COLO829 (cell line): ENCODE data around the gene AMHR2.
A peak's percentile ranks its signal among the peaks of the same experiment; 100 is the strongest.
"Not testable (repeated sequence)": the region's sequence is repeated elsewhere in the genome, so short reads cannot be mapped to it uniquely, and the experiment has no call there.

Source experiments
- DNase-seq: peaks from one replicate; pipeline ENCODE4 v3.0.0; 2012; ENCODE audit warnings: low spot score

AMHR2 gene

DNA sequence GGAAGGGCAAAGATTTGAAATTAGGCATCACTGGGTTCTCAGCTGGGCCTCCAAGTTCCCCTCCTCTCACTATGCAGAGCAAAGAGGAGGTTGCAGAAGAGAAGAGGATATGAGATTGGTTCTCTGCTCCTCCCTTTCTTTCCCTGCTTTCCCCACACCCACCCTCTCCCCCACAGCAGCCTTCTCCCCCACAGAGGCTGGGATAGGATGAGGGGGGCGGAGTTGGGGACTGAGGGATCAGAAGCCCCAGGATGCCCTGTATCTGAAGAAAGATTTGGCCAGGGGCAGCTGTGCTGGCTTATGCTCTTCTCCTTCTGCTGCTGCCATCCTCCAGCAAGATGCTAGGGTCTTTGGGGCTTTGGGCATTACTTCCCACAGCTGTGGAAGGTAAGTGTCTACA lies at the start of gene AMHR2:
TSS of gene AMHR2 (plus strand) at position 259 of the 400 bp plus-strand sequence. CDS start at position 339, 80 bp downstream.
- no peak for DNase-seq

DNA sequence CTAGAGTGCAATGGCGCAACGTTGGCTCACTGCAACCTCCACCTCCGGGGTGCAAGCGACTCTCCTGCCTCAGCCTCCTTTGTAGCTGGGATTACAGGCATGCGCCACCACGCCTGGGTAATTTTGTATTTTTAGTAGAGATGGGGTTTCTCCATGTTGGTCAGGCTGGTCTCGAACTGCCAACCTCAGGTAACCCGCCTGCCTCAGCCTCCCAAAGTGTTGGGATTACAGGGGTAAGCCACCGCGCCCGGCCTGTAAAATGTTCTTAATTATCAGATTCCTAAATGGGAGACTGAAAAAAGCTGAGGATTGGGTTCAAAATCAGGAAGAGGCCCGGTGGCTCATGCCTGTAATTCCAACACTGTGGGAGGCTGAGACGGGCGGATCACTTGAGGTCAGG lies 49.4 kb upstream of the AMHR2 start:
- not testable (repeated sequence) for DNase-seq

DNA sequence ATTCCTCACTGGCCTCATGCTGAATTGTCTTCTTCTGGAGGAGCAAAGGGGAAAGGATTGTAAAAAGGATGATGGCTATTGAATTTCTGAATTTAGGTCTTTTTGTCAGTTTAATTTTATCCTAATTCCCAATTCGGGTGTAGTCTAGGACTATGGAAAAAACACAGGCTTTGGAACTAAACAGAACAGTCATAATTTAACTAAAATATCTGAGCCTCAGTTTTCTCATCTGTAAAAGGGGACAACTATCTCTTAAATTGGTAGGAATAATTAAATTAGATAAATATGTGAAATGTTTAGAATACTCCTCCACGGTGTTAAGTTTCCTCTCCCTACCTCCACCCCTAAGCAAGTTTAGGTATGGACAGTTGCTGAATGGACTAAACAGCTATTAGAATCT lies 46.9 kb upstream of the AMHR2 start:
- DNase-seq, result no peak

DNA sequence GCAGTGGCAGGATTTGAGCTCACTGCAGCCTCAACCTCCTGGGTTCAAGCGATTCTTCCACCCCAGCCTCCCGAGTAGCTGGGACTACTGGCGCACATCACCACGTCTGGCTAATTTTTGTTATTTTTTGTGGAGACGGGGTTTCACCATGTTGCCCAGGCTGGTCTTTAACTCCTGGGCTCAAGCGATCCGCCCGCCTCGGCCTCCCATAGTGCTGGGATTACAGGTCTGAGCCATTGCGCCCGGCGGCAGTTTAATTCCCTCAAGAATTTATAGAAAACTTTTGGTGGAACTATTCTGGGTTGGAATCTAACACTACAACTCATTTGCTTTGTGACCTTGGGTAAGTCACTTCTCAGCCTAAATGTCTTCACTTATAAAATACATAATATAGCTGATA lies 45.4 kb upstream of the AMHR2 start:
- no peak for DNase-seq

DNA sequence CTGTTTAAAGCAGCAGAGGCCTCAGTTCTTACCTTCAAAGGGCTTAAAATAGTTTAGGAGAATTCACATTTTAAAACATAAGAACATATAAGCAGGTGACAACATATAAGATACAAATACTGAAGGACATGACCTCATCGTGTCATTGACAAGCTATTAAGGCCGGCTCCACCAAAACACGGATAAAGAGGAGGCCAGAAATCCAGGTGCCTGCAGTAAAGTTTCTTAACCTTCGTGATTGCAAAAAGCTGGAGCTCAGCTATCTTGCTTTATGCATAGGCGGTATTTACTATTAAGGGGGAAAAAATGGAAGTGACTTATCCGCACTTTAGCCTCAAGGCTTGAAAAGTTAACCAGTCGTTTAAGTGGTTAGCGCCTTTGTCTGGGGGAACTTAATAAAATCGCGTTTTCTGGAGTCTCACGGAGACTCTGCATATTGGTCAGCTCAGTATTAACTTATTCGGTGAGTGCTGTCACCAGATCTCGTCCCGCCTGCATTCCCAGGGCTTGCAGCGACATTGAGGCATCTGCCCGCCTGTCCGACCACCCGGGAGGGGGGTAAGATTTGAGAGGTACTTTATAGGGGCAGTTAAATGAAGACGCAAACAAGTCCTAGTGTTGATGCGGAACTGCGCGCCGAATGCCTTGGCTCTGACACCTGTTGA lies 44.8 kb upstream of the AMHR2 start:
- DNase-seq, result peak; percentile 14

DNA sequence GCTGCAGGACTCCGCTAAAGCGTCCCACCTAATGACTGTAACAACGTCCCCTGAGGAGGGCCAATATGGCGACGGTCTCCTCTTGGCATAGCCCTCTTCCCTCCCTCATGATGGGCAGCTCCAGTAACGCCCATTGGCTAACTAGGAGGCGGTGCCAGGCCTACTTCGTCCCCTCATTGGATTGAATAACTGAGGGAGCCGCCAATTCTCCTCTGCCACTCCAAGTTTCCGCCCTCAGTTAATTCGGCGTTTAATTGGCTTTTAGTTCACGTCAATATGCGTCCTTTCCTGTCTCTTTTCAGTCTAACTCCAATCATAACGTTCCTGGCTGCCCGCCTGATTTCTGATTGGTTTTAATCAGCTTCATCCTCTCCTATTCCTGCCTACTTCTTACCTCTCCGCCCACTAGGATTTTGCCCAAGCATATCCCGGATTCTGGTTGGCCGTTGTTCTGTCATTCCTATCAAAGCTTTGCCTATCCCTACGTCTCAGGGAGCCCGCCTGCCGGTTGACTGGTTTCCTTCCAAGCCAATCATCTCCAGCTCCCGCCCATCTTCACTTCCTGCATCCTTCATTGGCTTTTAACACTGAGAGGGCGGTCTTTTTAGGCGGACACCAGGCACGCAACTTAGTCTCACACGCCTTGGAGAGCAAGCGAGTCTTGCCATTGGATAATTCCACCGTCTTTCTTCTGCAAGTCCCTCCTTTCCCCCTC lies 44.1 kb upstream of the AMHR2 start:
- peak; percentile 97 for DNase-seq

DNA sequence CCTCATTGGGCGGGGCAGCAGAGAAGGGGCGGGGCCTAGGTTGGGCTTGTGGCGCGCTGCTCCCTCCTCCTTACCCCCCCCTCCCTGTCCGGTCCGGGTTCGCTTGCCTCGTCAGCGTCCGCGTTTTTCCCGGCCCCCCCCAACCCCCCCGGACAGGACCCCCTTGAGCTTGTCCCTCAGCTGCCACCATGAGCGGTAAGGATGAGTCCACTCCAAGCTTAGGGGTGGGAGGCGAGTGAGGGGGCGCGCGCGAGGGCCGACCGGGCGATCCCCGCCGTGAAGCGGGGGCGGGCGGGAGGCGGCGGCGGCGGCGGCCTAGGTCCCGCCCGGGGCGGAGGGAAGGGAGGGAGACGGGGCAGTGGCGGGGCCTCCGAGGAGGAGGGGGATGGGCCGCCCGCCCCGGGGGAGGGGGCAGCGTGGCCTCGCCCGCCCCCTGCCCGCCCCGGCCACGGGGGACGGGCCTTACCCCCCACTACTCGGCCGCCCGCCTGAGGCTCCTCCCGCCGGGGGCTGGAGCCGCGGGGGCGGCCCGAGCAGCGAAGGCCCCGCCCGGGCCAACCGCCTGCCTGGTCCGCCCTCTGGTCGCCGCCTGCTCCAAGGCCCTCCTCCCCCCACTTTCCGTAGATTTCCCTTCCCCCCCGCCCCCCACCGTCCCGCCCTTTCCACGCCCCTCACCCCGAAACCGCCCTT lies 43.4 kb upstream of the AMHR2 start, which contains the start of gene SP1:
TSS of gene SP1 (plus strand) at position 73 of the 690 bp plus-strand sequence. CDS start at position 189, 116 bp downstream.
- peak; percentile 67 for DNase-seq

DNA sequence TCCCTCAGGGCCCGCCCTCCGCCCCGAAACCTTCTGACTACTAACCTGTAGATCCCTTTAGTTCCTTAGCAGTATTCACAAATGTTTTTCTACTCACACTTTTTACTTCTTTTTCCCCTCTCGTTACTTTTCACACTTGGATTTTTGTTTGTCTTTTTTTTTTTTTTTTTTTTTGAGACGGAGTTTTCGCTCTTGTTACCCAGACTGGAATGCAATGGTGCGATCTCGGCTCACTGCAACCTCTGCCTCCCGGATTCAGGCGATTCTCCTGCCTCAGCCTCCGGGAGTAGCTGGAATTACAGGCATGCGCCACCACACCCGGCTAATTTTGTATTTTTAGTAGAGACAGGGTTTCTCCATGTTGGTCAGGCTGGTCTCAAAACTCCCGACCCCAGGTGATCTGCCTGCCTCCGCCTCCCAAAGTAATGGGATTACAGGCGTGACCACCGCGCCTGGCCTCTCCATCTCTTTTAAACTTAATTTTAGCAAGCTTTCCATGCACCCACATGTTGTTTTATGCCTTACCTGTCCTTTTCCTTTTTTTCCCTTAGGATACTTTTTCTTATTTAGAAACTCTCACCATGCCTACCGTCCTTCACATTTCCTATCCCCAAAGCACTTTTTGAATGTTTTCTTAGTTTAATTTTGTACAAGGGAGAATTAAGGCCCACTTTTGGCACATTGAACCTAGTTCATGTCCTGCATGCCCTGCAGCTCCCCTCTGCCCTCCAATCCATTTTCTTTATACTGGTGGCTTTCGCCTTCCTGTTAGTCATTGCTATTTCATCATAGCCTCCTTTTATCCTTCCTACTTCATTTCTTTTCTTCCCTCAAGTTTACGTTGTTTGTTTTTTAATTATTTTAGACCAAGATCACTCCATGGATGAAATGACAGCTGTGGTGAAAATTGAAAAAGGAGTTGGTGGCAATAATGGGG lies 42.6 kb upstream of the AMHR2 start:
- no peak for DNase-seq

DNA sequence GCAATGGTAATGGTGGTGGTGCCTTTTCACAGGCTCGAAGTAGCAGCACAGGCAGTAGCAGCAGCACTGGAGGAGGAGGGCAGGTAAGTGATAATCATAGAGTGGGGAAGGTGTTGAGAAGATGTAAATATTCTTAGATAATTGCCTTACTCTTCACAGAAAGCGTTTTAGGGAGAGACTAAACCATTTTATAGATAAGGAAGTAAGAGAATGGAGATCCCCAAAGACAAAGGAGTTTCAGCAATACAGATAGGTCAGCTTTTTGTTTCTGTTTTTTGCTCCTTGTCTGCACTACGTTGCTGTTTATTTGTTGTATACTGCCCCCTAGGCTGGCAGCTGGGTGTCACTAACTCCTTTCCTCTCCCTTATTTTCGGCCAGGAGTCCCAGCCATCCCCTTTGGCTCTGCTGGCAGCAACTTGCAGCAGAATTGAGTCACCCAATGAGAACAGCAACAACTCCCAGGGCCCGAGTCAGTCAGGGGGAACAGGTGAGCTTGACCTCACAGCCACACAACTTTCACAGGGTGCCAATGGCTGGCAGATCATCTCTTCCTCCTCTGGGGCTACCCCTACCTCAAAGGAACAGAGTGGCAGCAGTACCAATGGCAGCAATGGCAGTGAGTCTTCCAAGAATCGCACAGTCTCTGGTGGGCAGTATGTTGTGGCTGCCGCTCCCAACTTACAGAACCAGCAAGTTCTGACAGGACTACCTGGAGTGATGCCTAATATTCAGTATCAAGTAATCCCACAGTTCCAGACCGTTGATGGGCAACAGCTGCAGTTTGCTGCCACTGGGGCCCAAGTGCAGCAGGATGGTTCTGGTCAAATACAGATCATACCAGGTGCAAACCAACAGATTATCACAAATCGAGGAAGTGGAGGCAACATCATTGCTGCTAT lies 41.7 kb upstream of the AMHR2 start:
- no peak for DNase-seq

DNA sequence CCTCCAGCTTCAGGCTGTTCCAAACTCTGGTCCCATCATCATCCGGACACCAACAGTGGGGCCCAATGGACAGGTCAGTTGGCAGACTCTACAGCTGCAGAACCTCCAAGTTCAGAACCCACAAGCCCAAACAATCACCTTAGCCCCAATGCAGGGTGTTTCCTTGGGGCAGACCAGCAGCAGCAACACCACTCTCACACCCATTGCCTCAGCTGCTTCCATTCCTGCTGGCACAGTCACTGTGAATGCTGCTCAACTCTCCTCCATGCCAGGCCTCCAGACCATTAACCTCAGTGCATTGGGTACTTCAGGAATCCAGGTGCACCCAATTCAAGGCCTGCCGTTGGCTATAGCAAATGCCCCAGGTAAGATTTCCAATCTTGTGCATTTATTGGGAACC lies 40.4 kb upstream of the AMHR2 start:
- no peak for DNase-seq

DNA sequence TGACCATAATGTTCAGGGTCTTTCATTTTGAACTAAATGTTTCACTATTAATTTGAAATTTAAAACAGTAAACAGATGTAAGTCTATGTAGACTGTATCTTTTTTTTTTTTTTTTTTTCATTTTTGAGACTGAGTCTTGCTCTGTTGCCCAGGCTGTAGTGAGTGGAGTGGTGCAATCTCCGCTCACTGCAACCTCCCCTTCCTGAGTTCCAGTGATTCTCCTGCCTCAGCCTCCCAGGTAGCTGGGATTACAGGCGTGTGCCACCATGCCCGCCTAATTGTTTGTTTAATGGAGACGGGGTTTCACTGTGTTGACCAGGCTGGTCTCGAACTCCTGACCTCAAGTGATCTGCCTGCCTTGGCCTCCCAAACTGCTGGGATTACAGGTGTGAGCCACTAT lies 37.3 kb upstream of the AMHR2 start:
- DNase-seq, result not testable (repeated sequence)

DNA sequence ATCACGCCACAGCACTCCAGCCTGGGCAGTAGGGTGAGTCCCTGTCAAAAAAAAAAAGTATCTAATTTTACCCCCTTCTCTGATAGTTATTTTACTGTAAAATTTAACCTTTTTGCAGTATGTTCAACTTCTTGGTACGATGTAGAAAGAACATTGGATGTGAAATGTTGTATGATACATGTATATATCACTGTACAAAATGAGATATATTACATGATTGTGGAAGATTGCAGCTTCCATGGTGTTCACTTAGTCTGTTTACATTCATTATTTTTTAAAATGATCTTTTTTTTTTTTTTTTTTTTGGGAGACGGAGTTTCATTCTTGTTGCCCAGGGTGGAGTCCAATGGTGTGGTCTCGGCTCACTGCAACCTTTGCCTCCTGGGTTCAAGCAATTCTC lies 34.7 kb upstream of the AMHR2 start:
- DNase-seq, result no peak

DNA sequence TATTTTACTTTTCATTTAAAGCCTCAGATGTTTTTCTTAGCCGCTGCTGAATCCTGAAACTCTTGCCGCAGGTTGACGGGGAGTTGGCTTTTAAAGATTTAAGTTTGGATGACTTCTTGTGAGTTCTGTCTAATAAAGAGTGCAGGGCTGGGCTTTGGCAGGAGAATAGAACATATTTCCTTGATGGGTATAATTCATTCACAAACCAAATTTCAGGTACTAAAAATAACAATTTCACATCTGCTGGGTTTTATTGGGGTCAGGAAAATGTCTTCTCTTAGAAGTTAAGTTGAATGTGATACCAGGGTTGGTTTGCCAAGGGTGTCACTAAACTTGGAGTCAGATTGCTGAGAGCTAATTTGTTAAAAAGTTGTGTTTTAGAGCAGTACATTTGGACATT lies 34.0 kb upstream of the AMHR2 start:
- no peak for DNase-seq

DNA sequence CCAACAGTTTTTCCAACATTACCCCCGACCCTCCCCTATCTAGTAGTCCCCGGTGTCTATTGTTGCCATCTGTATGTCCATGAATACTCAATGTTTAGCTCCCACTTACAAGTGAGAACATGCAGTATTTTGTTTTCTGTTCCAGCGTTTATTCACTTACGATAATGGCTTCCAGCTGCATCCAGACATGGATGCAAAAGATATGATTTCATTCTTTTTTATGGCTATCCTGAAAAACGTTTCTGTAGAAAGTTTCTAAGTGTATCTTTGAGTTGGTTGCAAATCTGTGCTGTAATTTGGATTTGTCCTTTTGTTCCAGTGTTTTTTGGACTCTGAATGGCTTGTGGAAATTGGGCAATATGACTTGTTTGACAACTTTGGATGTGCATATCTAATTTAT lies 31.9 kb upstream of the AMHR2 start:
- DNase-seq, result no peak

DNA sequence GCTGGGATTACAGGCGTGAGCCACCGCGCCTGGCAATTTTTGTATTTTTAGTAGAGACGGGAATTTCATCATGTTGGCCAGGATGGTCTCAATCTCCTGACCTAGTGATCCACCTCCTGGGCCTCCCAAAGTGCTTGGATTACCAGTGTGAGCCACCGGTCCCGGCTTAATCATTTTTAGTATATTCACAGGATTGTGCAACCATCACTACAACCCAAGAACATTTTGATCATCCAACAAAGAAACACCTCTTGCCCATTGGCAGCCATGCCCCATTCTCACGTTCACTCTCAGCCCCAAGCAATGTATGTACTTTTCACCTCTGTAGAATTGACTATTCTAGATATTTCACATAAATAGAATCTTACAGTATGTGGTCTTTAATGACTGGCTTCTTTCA lies 23.8 kb upstream of the AMHR2 start:
- DNase-seq, result no peak

DNA sequence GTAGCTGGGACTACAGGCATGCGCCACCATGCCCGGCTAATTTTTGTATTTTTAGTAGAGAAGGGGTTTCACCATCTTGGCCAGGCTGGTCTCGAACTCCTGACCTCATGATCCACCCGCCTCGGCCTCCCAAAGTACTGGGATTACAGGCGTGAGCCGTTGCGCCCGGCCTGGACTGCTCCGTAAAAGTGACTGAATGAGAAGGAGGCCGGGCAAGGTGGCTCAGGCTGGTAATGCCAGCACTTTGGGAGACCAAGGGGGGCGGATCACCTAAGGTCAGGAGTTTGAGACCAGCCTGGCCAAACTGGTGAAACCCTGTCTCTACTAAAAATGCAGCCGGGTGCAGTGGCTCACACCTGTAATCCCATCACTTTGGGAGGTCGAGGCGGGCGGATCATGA lies 21.3 kb upstream of the AMHR2 start:
- DNase-seq, result not testable (repeated sequence)

DNA sequence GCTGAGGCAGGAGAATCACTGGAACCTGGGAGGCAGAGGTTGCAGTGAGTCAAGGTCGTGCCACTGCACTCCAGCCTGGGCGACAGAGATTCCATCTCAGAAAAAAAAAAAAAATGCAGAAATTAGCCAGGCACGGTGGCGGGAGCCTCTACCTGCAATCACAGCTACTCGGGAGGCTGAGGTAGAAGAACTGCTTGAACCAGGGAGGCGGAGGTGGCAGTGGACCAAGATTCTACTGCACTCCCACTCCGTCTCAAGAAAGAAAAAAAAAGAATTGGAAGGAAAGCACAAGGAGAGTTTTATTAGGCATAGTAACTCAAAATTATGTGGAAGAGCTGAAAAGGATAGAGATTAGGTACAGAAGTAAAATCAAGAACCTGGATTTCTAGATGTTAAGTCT lies 20.8 kb upstream of the AMHR2 start:
- no peak for DNase-seq

DNA sequence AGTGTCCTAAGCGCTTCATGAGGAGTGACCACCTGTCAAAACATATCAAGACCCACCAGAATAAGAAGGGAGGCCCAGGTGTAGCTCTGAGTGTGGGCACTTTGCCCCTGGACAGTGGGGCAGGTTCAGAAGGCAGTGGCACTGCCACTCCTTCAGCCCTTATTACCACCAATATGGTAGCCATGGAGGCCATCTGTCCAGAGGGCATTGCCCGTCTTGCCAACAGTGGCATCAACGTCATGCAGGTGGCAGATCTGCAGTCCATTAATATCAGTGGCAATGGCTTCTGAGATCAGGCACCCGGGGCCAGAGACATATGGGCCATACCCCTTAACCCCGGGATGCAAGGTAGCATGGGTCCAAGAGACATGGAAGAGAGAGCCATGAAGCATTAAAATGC lies 12.7 kb upstream of the AMHR2 start:
- DNase-seq, result no peak

DNA sequence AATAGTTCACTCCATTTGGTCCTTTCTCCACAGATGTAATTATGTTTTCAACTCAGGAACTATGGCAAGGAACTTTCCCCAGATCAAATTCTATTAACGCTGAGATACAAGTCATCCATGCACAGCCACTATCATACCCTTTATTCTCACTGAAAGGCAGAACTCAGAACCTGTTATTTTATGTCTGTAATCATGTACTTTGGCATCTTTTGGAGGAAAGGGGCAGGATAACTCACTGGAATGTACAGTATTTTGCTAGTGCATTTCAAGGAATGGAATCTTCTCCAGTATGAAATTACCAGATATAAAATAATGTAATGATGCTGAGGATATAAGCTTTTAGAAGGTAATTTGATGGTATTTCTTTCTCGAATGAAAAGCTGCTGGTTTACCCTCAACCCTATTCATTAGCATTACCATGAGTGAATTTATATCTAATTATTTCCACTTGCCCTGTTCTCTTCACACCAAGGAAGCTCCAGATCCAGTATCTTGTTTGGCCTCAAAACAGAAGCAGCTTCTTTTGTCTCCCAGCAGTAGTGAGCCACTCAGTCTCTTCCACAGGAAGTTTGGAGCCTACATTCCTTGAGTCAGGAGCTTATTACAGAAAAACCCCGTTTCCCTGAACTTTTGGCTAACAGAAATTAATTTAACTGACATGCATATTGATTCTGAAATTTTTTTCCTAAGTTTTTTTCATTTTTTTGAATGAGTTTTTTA lies 10.0 kb upstream of the AMHR2 start:
- no peak for DNase-seq

DNA sequence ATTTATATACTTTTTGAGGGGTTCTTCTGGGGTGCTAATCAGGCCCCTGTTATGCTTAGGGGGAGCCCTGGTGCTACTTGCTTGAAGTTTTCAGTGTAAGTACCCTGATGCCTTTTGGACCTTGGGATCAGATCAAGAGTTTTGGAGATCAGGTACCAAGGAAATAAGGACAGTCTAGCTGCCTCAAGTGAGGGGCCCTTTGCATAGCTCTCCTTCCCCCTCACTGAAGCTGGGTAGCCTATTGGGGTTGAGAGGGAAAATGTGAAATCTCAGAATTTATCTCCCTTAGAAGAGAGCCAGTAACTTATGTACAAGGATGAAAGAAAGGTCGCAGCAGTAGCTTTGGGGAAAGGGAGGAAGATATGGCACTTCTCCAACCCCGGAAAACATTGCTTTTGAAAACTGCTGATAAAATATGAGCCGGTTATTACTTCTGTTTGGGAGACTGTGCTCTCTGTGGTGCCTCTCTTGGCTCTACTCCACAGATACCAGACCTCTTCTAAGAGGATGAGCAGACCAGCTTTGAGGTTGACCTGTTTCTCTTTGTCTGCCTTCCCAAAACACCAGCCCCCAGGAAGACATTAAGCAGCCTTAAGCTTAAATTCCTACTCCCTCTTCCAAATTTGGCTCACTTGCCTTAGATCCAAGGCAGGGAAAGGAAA lies 8.8 kb upstream of the AMHR2 start:
- no peak for DNase-seq
